Activated CD4-positive, alpha-beta T cell treated with anti-CD3 and anti-CD28 coated beads for 1 hour (primary cell): Measurements from ENCODE around the gene CARD11.
"Not testable (repeated sequence)": the region's sequence is repeated elsewhere in the genome, so short reads cannot be mapped to it uniquely, and the experiment has no call there.

ENCODE experiments used
- DNase-seq: peaks from one replicate; pipeline ENCODE4 v3.0.0-alpha.2; 2020

Gene CARD11

GRCh38 chr7:2922866-2923265 lies 120.8 kb downstream of the CARD11 start:
- DNase-seq = no peak

- DNase-seq = no peak
These were observed 121.3 kb downstream of the CARD11 start for GRCh38 chr7:2922348-2922691.

GRCh38 chr7:2921653-2922347 lies 121.9 kb downstream of the CARD11 start:
- no peak for DNase-seq

GRCh38 chr7:2920956-2921652 lies 122.6 kb downstream of the CARD11 start:
- DNase-seq = no peak

GRCh38 chr7:2920480-2920879 lies 123.2 kb downstream of the CARD11 start:
- not testable (repeated sequence) for DNase-seq

- no peak for DNase-seq
These were observed 123.6 kb downstream of the CARD11 start for GRCh38 chr7:2920041-2920440.

GRCh38 chr7:2919256-2919655 lies 124.4 kb downstream of the CARD11 start:
- DNase-seq = no peak

GRCh38 chr7:2918406-2918805 lies 125.3 kb downstream of the CARD11 start:
- DNase-seq = no peak

- no peak for DNase-seq
These were observed 128.6 kb downstream of the CARD11 start for GRCh38 chr7:2915023-2915422.

GRCh38 chr7:2913760-2914387 lies 129.8 kb downstream of the CARD11 start:
- DNase-seq = no peak

GRCh38 chr7:2912684-2913439 lies 130.8 kb downstream of the CARD11 start:
- no peak for DNase-seq

GRCh38 chr7:2911466-2911865 lies 132.2 kb downstream of the CARD11 start:
- no peak for DNase-seq

- DNase-seq = no peak
These were observed 134.1 kb downstream of the CARD11 start for GRCh38 chr7:2909471-2910039.

- no peak for DNase-seq
These were observed 134.6 kb downstream of the CARD11 start for GRCh38 chr7:2909043-2909442.

GRCh38 chr7:2908103-2908683 lies 135.5 kb downstream of the CARD11 start:
- no peak for DNase-seq

- no peak for DNase-seq
These were observed 137.3 kb downstream of the CARD11 start for GRCh38 chr7:2906197-2906931.

GRCh38 chr7:2905500-2905899 lies 138.2 kb downstream of the CARD11 start:
- no peak for DNase-seq

GRCh38 chr7:2905027-2905426 lies 138.6 kb downstream of the CARD11 start:
- no peak for DNase-seq

GRCh38 chr7:2904202-2904601 lies 139.5 kb downstream of the CARD11 start:
- no peak for DNase-seq

GRCh38 chr7:2903682-2904162 lies 139.9 kb downstream of the CARD11 start:
- no peak for DNase-seq

- no peak for DNase-seq
These were observed 146.6 kb downstream of the CARD11 start for GRCh38 chr7:2897023-2897422.

- no peak for DNase-seq
These were observed 147.5 kb downstream of the CARD11 start for GRCh38 chr7:2896131-2896530.
